Mesenchymal stem cell (in vitro differentiated cells and primary cell): ENCODE measurements around the gene BRMS1L.

Experiments
- DNase-seq: peaks from one replicate; pipeline ENCODE4 v3.0.0-alpha.2; 2013
- H2AFZ ChIP-seq: one replicate; pipeline ENCODE4 v1.6.1; 2013; ENCODE audit warnings: low read depth, mild to moderate bottlenecking, control low read depth, inconsistent platforms, low read length, moderate library complexity
- H2AK5ac ChIP-seq: 2 replicates; pipeline ENCODE4 v1.6.1; 2013; ENCODE audit warnings: low read length, moderate library complexity, mild to moderate bottlenecking, inconsistent platforms; ENCODE audit not compliant: severe bottlenecking
- H2BK120ac ChIP-seq: one replicate; pipeline ENCODE4 v1.6.1; 2013; ENCODE audit warnings: low read depth, mild to moderate bottlenecking, inconsistent platforms, low read length, moderate library complexity
- H2BK12ac ChIP-seq, 2 experiments: one replicate each; pipeline ENCODE4 v1.6.1; 2013; ENCODE audit warnings: inconsistent platforms in 2 of 2, low read length in 2 of 2, mild to moderate bottlenecking in 2 of 2, moderate library complexity in 2 of 2, control low read depth in 1 of 2
- H2BK15ac ChIP-seq: one replicate; pipeline ENCODE4 v1.6.1; 2013; ENCODE audit warnings: mild to moderate bottlenecking, low read depth, inconsistent platforms; ENCODE audit not compliant: poor library complexity, severe bottlenecking
- H2BK5ac ChIP-seq: 2 replicates; pipeline ENCODE4 v1.6.1; 2013; ENCODE audit warnings: low read depth, mild to moderate bottlenecking, low read length, control low read depth, inconsistent platforms; ENCODE audit not compliant: poor library complexity, severe bottlenecking
- H3K14ac ChIP-seq, 2 experiments: one replicate each; pipeline ENCODE4 v1.6.1; 2013; ENCODE audit warnings: inconsistent platforms in 2 of 2, low read length in 2 of 2, control low read depth in 1 of 2, mild to moderate bottlenecking in 1 of 2, moderate library complexity in 1 of 2
- H3K18ac ChIP-seq, 2 experiments: one replicate each; pipeline ENCODE4 v1.6.1; 2013; ENCODE audit warnings: inconsistent platforms in 2 of 2, low read length in 2 of 2, control low read depth in 1 of 2, low read depth in 1 of 2, mild to moderate bottlenecking in 1 of 2
- H3K23ac ChIP-seq, 2 experiments: one replicate each; pipeline ENCODE4 v1.6.1; 2013; ENCODE audit warnings: inconsistent platforms in 2 of 2, low read length in 2 of 2, mild to moderate bottlenecking in 2 of 2, moderate library complexity in 2 of 2, control low read depth in 1 of 2
- H3K27ac ChIP-seq: 2 replicates; pipeline ENCODE4 v1.5.1; 2013; ENCODE audit warnings: mild to moderate bottlenecking, moderate library complexity, low read length, control low read depth, inconsistent platforms; ENCODE audit not compliant: poor library complexity, severe bottlenecking
- H3K27me3 ChIP-seq, 2 experiments: 2 replicates each; pipeline versions ENCODE4 v1.6.1 to v1.7.0; 2013; ENCODE audit warnings: low read length in 2 of 2, mild to moderate bottlenecking in 2 of 2, moderate library complexity in 2 of 2, control low read depth in 1 of 2, inconsistent platforms in 1 of 2; ENCODE audit not compliant: control insufficient read depth in 1 of 2, insufficient read depth in 1 of 2
- H3K36me3 ChIP-seq, 2 experiments: 2 replicates each; pipeline versions ENCODE4 v1.6.1 to v1.7.0; 2013; ENCODE audit warnings: low read length in 2 of 2, control low read depth in 1 of 2, inconsistent platforms in 1 of 2, low read depth in 1 of 2, mild to moderate bottlenecking in 1 of 2; ENCODE audit not compliant: insufficient read depth in 2 of 2, control insufficient read depth in 1 of 2
- H3K4ac ChIP-seq, 2 experiments: one replicate each; pipeline ENCODE4 v1.6.1; 2013; ENCODE audit warnings: inconsistent platforms in 2 of 2, low read length in 2 of 2, mild to moderate bottlenecking in 2 of 2, moderate library complexity in 2 of 2, control low read depth in 1 of 2, low read depth in 1 of 2
- H3K4me1 ChIP-seq: 2 replicates; pipeline ENCODE4 v1.6.1; 2013; ENCODE audit warnings: low read depth, low read length, control low read depth; ENCODE audit not compliant: control insufficient read depth, insufficient read depth
- H3K4me2 ChIP-seq: 2 replicates; pipeline ENCODE4 v1.6.1; 2013; ENCODE audit warnings: low read length, mild to moderate bottlenecking, inconsistent platforms; ENCODE audit not compliant: poor library complexity, severe bottlenecking
- H3K4me3 ChIP-seq, 2 experiments: 2 replicates each; pipeline versions ENCODE4 v1.5.1 to v1.7.0; 2013; ENCODE audit warnings: low read length in 2 of 2, mild to moderate bottlenecking in 2 of 2, control low read depth in 1 of 2, low read depth in 1 of 2; ENCODE audit not compliant: insufficient read depth in 1 of 2
- H3K79me1 ChIP-seq: replicated peaks from 2 replicates; pipeline ENCODE4 v1.6.1; 2013; ENCODE audit warnings: mild to moderate bottlenecking, control low read depth, low read length, inconsistent platforms; ENCODE audit not compliant: poor library complexity, severe bottlenecking
- H3K9ac ChIP-seq: 2 replicates; pipeline ENCODE4 v1.7.0; 2013; ENCODE audit warnings: mild to moderate bottlenecking, low read length, moderate library complexity
- H3K9me3 ChIP-seq: 2 replicates; pipeline ENCODE4 v1.7.0; 2013; ENCODE audit warnings: mild to moderate bottlenecking, low read length; ENCODE audit not compliant: control insufficient read depth
- H4K8ac ChIP-seq: one replicate; pipeline ENCODE4 v1.6.1; 2013; ENCODE audit warnings: inconsistent platforms, mild to moderate bottlenecking, low read length, moderate library complexity
- H4K91ac ChIP-seq: one replicate; pipeline ENCODE4 v1.6.1; 2013; ENCODE audit warnings: mild to moderate bottlenecking, low read length, inconsistent platforms
- WGBS: methylation state at CpG from one replicate; pipeline ENCODE4 v1.1.7; 2013; ENCODE audit warnings: mixed read lengths; 5-methylcytosine and 5-hydroxymethylcytosine counted together

Gene BRMS1L

DNA sequence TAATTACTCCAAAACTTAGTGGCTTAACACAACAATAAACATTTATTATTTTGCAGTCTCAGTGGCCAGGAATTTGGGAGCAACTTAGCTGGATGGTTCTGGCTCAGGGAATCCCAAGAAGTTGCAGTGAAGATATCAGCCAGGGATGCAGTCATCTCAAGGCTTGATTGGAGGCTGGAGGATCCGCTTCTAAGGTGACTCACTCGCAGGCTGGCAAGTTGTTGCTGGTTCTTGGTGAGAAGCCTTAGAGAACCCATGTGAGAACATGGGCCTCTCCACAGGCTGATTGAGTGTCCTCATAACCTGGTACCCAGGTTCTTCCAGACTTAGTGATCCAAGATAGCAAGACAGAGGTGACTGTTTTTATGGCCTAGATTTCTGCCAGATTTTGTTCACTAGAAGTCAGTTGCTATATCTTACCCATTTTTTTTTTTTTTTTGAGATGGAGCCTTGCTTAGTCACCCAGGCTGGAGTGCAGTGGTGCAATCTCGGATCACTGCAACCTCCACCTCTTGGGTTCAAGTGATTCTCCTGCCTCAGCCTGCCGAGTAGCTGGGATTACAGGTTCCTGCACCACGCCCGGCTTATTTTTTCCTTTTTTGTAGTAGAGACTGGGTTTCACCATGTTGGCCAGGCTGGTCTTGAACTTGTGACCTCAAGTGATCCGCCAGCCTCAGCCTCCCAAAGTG lies 32.5 kb downstream of the BRMS1L start:
- no peaks in the 10 kb centered on the region for H3K27me3 ChIP-seq
- 89% methylated on average over 6 of the region's 7 CpGs for WGBS
- H3K18ac ChIP-seq, result no peak overlapping the region
- H2BK12ac ChIP-seq, result no peak overlapping the region
- H3K4me1 ChIP-seq, result no peaks in the 10 kb centered on the region
- no peak overlapping the region for H2AK5ac ChIP-seq
- H3K4me2 ChIP-seq, result no peak overlapping the region
- H2BK5ac ChIP-seq, result no peak overlapping the region
- no peak overlapping the region for H2BK120ac ChIP-seq
- H3K4me3 ChIP-seq, result no peak overlapping the region
- peaks cover 11% of the 10 kb centered on the region for H3K79me1 ChIP-seq
- H3K9me3 ChIP-seq, result no peaks in the 10 kb centered on the region
- H3K4ac ChIP-seq, result no peak overlapping the region
- no peak overlapping the region for H3K9ac ChIP-seq
- H3K27ac ChIP-seq, result no peak overlapping the region
- H4K91ac ChIP-seq, result no peak overlapping the region
- peaks cover 7 to 14% of the 10 kb centered on the region in 2 experiments for H3K36me3 ChIP-seq
- H2AFZ ChIP-seq, result no peak overlapping the region
- H2BK15ac ChIP-seq, result no peak overlapping the region
- H4K8ac ChIP-seq, result no peak overlapping the region
- DNase-seq, result peak; percentile 35
- no peak overlapping the region for H3K14ac ChIP-seq
- H3K23ac ChIP-seq, result no peak overlapping the region

DNA sequence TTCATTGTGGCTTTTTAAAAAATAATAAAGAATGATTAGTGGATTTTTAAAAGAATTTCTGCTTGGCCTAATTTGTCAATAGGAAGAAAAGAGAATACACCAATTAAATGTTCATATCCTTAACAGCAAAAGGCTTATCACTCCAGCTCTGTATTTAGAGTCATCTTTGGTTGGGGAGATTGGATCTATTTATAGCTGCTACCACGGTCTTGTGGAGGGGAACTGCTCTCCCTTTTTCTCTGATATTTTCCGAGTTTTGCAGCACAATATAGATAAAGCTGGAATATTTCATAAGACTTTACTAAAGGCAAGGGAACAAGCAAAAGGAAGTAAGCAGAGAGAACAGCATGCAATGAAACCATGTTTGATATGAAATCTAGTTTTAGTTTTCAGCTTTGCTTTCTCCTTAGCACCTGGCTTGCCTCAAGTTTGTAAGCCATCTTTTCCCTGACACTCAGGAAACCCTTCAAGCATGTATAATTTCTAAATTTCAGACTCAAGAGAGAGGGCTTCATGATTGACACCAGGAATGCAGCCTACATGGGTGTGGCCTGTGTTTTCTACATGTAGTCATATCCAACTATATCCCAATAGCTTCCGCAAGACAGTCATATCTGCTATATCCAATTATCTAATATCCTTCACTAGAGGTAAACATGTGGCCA lies 35.2 kb downstream of the BRMS1L start:
- Histone ChIP-seq H3K23ac (no peak overlapping the region), H3K27me3 (no peaks in the 10 kb centered on the region), H3K79me1 (peaks cover 9% of the 10 kb centered on the region), H3K4ac (no peak overlapping the region), H3K4me3 (no peak overlapping the region), H3K36me3 (peaks cover 12 to 27% of the 10 kb centered on the region in 2 experiments), H2AFZ (no peak overlapping the region), H2BK15ac (no peak overlapping the region), H2BK5ac (no peak overlapping the region), H4K91ac (no peak overlapping the region), H2AK5ac (no peak overlapping the region), H3K9me3 (no peaks in the 10 kb centered on the region), H4K8ac (no peak overlapping the region), H3K4me2 (no peak overlapping the region), H3K4me1 (no peaks in the 10 kb centered on the region), H3K27ac (no peak overlapping the region), H3K14ac (no peak overlapping the region), H3K9ac (no peak overlapping the region), H2BK120ac (no peak overlapping the region), H2BK12ac (no peak overlapping the region), H3K18ac (no peak overlapping the region)
- 67% methylated on average over 1 of the region's 3 CpGs for WGBS
- DNase-seq, result no peak

DNA sequence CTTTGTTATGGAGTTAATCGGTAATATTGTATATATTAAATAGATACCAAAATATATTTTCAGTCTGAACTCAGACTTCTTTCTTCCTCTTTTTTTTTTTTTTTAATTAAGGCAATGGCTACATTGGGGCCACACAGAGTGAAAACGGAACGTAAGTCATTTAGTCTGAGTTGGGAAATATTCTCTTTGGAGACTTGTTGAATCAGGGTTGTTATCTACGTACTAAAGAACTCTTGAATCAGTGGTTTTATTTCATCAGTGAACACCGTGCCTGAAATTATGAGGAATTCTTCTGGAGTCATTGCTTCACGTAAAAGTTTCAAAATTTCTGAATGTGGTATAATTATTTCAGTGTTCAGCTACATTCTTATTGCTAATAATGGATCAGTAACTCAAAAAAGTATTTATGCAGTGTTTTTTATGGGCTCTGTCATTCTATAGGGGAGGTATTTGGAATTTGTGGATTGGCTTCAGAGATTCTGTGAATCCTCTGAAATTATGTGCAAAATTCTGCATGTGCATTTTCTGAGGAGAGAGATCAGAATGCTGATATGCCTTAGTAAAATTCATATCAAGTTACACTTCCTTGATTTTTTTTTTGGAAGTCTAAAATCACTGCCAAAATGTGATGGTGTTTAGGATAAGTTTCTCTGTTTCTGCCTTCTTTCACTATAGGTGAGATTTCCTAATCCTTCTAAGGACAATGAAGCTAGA lies 39.6 kb downstream of the BRMS1L start:
- no peak for DNase-seq
- peaks cover 2% of the 10 kb centered on the region for H3K79me1 ChIP-seq
- no peaks in the 10 kb centered on the region for H3K27me3 ChIP-seq
- H4K8ac ChIP-seq, result no peak overlapping the region
- H3K23ac ChIP-seq, result no peak overlapping the region
- H3K4ac ChIP-seq, result no peak overlapping the region
- H3K4me1 ChIP-seq, result no peaks in the 10 kb centered on the region
- H3K36me3 ChIP-seq, result peaks cover 9 to 32% of the 10 kb centered on the region in 2 experiments
- H3K9ac ChIP-seq, result no peak overlapping the region
- H4K91ac ChIP-seq, result no peak overlapping the region
- H3K27ac ChIP-seq, result no peak overlapping the region
- no peak overlapping the region for H2BK5ac ChIP-seq
- H3K9me3 ChIP-seq, result no peaks in the 10 kb centered on the region
- no peak overlapping the region for H2AK5ac ChIP-seq
- no peak overlapping the region for H2BK15ac ChIP-seq
- no peak overlapping the region for H2BK120ac ChIP-seq
- H3K4me2 ChIP-seq, result no peak overlapping the region
- no peak overlapping the region for H2AFZ ChIP-seq
- H3K4me3 ChIP-seq, result no peak overlapping the region
- WGBS, result 93% methylated on average over 4 of the region's 6 CpGs
- H3K18ac ChIP-seq, result no peak overlapping the region
- no peak overlapping the region for H3K14ac ChIP-seq
- no peak overlapping the region for H2BK12ac ChIP-seq

DNA sequence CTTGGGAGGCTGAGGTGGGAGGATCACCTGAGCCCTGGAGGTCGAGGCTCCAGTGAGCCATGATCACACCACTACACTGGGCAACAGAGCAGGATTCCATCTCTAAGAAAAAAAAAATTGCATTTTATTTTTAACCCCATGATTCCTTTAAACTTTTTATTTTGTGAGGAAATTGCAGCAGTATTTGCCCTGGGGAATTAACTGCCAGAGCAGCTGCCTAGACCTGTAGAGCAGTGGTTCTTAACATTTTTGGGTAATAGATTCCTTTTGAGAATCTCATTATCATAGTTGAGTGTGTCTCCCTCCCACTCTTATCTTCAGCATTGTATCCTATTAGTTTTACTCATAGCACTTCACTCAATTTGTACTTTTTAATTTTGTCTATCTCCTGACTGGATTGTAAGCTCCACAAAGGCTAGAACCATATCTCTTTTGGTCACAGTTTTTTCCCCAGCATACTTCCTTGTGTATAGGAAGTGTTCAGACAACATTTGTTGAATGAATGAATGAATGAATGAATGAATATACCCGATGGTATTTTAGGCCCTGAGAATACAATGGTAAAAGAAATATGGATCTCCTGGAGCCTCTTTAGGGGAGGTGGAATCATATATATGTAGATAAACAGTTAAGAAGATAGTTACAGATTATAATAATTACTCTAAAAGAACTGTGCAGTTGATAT lies 40.6 kb downstream of the BRMS1L start:
- Histone ChIP-seq H3K4me3 (no peak overlapping the region), H3K36me3 (peaks cover 9 to 32% of the 10 kb centered on the region in 2 experiments), H2BK5ac (no peak overlapping the region), H3K9ac (no peak overlapping the region), H3K79me1 (no peaks in the 10 kb centered on the region), H3K9me3 (no peaks in the 10 kb centered on the region), H2BK120ac (no peak overlapping the region), H4K8ac (no peak overlapping the region), H3K27ac (no peak overlapping the region), H2BK15ac (no peak overlapping the region), H2AK5ac (no peak overlapping the region), H3K4ac (no peak overlapping the region), H3K18ac (no peak overlapping the region), H3K23ac (no peak overlapping the region), H3K4me2 (no peak overlapping the region), H3K14ac (no peak overlapping the region), H3K27me3 (no peaks in the 10 kb centered on the region), H4K91ac (no peak overlapping the region), H3K4me1 (no peaks in the 10 kb centered on the region), H2AFZ (no peak overlapping the region), H2BK12ac (no peak overlapping the region)
- no peak for DNase-seq
- 90% methylated on average over 2 of the region's 2 CpGs for WGBS
